ENCODE data around the gene SCYGR3.

DNA sequence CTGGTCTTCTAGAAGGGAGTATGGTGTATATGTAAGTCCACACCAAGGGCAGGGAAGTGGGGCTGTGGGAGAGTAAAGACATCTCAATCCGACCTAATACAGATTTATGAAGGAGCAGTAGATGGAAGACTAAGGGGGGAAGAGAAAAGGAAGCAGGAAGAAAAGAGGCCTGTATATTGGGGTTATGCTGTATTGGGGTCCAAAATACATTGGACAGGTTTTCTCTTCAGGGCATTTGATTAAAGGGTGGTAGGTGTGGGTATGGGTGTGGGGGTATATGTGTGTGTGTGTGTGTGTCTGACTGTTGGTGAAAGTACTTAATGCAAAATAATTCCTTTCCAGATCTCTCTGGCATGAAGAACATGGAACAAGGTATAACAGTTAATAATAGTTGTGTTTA lies 49.6 kb downstream of the SCYGR3 start:
- TF ChIP-seq POLR2A (IDR thresholded peaks at IDR 0.05), result no peak
- TF ChIP-seq, protein P1, sequence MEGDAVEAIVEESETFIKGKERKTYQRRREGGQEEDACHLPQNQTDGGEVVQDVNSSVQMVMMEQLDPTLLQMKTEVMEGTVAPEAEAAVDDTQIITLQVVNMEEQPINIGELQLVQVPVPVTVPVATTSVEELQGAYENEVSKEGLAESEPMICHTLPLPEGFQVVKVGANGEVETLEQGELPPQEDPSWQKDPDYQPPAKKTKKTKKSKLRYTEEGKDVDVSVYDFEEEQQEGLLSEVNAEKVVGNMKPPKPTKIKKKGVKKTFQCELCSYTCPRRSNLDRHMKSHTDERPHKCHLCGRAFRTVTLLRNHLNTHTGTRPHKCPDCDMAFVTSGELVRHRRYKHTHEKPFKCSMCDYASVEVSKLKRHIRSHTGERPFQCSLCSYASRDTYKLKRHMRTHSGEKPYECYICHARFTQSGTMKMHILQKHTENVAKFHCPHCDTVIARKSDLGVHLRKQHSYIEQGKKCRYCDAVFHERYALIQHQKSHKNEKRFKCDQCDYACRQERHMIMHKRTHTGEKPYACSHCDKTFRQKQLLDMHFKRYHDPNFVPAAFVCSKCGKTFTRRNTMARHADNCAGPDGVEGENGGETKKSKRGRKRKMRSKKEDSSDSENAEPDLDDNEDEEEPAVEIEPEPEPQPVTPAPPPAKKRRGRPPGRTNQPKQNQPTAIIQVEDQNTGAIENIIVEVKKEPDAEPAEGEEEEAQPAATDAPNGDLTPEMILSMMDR (IDR thresholded peaks at IDR 0.05), result no peak

Measured in sigmoid colon (tissue), 3 donors.